ENCODE results near the gene CIAPIN1.

Gene CIAPIN1

GRCh38 chr16:57447186-57447962 is at the start of gene CIAPIN1, which contains the start of gene COQ9:
Gene CIAPIN1, minus strand, starts transcription at chr16:57447385. Its CDS starts 6,457 bp downstream, at chr16:57440928.
Gene COQ9, plus strand, starts transcription at chr16:57447479. Its CDS starts 27 bp downstream, at chr16:57447506.
- peak; percentile 92 for DNase-seq
- in situ Hi-C loops (cut with MboI; ENCODE audit: low pct_unique_long_range_greater_than_20kb, low sequenced_read_pairs), result no loop called here

GRCh38 chr16:57493767-57494166 is 46.6 kb upstream of the CIAPIN1 start:
- no peak for DNase-seq
- in situ Hi-C loops (cut with MboI; ENCODE audit: low pct_unique_long_range_greater_than_20kb, low sequenced_read_pairs), result no loop called here

- no peak for DNase-seq
- in situ Hi-C loops (cut with MboI; ENCODE audit: low pct_unique_long_range_greater_than_20kb, low sequenced_read_pairs), result no loop called here
These were observed 42.0 kb upstream of the CIAPIN1 start for GRCh38 chr16:57489229-57489628.

- DNase-seq, result no peak
- in situ Hi-C loops (cut with MboI; ENCODE audit: low pct_unique_long_range_greater_than_20kb, low sequenced_read_pairs), result no loop called here
These were observed 40.0 kb upstream of the CIAPIN1 start for GRCh38 chr16:57486858-57487834.

GRCh38 chr16:57485916-57486857 is 39.0 kb upstream of the CIAPIN1 start, which contains the start of gene DOK4:
Gene DOK4, minus strand, starts transcription at chr16:57486493. Its CDS starts 6,986 bp downstream, at chr16:57479507.
- peak; percentile 39 for DNase-seq
- in situ Hi-C loops (cut with MboI; ENCODE audit: low pct_unique_long_range_greater_than_20kb, low sequenced_read_pairs), result no loop called here

GRCh38 chr16:57485091-57485915 is 38.1 kb upstream of the CIAPIN1 start:
- in situ Hi-C loops (cut with MboI; ENCODE audit: low pct_unique_long_range_greater_than_20kb, low sequenced_read_pairs), result no loop called here
- no peak for DNase-seq

- in situ Hi-C loops (cut with MboI; ENCODE audit: low pct_unique_long_range_greater_than_20kb, low sequenced_read_pairs), result no loop called here
- no peak for DNase-seq
These were observed 37.4 kb upstream of the CIAPIN1 start for GRCh38 chr16:57484515-57485005.

- no peak for DNase-seq
- in situ Hi-C loops (cut with MboI; ENCODE audit: low pct_unique_long_range_greater_than_20kb, low sequenced_read_pairs), result no loop called here
These were observed 36.7 kb upstream of the CIAPIN1 start for GRCh38 chr16:57483725-57484514.

GRCh38 chr16:57482845-57483545 is 35.8 kb upstream of the CIAPIN1 start:
- in situ Hi-C loops (cut with MboI; ENCODE audit: low pct_unique_long_range_greater_than_20kb, low sequenced_read_pairs), result no loop called here
- DNase-seq, result no peak

GRCh38 chr16:57481421-57481820 is 34.2 kb upstream of the CIAPIN1 start:
- in situ Hi-C loops (cut with MboI; ENCODE audit: low pct_unique_long_range_greater_than_20kb, low sequenced_read_pairs), result no loop called here
- DNase-seq, result no peak

GRCh38 chr16:57480754-57481230 is 33.6 kb upstream of the CIAPIN1 start:
- in situ Hi-C loops (cut with MboI; ENCODE audit: low pct_unique_long_range_greater_than_20kb, low sequenced_read_pairs), result no loop called here
- no peak for DNase-seq

- in situ Hi-C loops (cut with MboI; ENCODE audit: low pct_unique_long_range_greater_than_20kb, low sequenced_read_pairs), result no loop called here
- no peak for DNase-seq
These were observed 33.0 kb upstream of the CIAPIN1 start for GRCh38 chr16:57479976-57480753.

GRCh38 chr16:57479205-57479975 is 32.2 kb upstream of the CIAPIN1 start:
- DNase-seq, result no peak
- in situ Hi-C loops (cut with MboI; ENCODE audit: low pct_unique_long_range_greater_than_20kb, low sequenced_read_pairs), result no loop called here

- in situ Hi-C loops (cut with MboI; ENCODE audit: low pct_unique_long_range_greater_than_20kb, low sequenced_read_pairs), result no loop called here
- DNase-seq, result no peak
These were observed 31.4 kb upstream of the CIAPIN1 start for GRCh38 chr16:57478396-57479204.

Measured in KBM-7 (cell line).